ENCODE data around the gene RALGPS1. TPM values are rescaled to one million over a fixed set of nuclear protein-coding genes. Genes with fewer than 3 reads are reported as not detected.

Gene RALGPS1
- total RNA-seq, 2 experiments from 2014 or later = 14.1 to 14.4 TPM

DNA sequence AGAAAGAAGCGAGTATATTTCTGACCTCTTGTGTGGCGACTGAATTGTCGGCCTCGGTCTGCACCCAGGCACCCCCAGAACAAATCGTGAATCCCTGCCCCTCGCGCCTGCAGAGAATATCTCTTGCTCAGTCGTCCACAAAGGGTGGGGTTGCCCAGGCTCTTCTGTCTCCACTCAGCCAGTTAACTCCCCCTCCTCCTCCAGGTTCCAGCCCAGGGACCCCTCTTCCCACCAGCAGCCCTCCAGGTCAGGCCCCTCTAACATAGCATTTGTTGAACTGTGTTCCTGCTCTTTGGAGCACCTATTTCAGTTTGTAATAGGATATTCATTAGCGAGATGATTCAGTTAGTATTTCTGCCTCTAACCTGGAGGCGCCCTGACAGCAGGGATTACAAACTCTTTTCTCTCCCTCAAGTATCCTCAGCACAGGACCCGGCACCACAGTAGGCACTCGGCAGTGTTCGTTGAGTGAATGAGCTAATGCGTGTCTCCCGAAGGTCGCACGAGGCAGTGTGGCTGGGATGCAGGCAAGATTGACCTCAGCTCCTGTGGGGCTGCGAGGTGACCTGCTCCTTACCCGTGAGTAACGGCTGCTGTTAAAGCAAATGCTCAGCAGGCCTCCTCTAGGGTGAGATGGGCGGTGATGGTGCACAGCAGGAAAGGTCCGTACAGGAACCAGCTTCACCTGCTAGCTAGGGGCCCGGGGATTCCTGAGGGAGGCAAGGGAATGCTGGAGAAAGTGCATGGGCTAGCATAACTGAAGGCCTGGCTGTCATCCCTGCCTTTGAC lies 28.4 kb upstream of the RALGPS1 start:
- ChIA-PET POLR2A (no interaction called here), CTCF (ENCODE audit: unreplicated experiment) (no interaction called here)
- H3K36me3 ChIP-seq (ENCODE audit: insufficient read depth, low read length) = peaks cover 11% of the 10 kb centered on the region; the same call in 1 of the 2 replicates
- no peak overlapping the region for H3K4me2 ChIP-seq (ENCODE audit: low read length)
- no peaks in the 10 kb centered on the region for H3K9me3 ChIP-seq (ENCODE audit: low read length)
- intact Hi-C loops (cut with micrococcal nuclease; ENCODE audit: unreplicated experiment) = no loop called here
- 0 out of 2 replicates have a peak, but pooled peaks cover 11% of the 10 kb centered on the region for H4K20me1 ChIP-seq (ENCODE audit: insufficient read depth, low read length)
- no peak overlapping the region for H2AFZ ChIP-seq (ENCODE audit: low read length)
- no TSS peak for BruUV-seq (replicated peaks)
- TF ChIP-seq EZH2phosphoT487 (IDR thresholded peaks at IDR 0.05; ENCODE audit: borderline replicate concordance, low read depth, low read length) = no peak
- TF ChIP-seq, protein P1, sequence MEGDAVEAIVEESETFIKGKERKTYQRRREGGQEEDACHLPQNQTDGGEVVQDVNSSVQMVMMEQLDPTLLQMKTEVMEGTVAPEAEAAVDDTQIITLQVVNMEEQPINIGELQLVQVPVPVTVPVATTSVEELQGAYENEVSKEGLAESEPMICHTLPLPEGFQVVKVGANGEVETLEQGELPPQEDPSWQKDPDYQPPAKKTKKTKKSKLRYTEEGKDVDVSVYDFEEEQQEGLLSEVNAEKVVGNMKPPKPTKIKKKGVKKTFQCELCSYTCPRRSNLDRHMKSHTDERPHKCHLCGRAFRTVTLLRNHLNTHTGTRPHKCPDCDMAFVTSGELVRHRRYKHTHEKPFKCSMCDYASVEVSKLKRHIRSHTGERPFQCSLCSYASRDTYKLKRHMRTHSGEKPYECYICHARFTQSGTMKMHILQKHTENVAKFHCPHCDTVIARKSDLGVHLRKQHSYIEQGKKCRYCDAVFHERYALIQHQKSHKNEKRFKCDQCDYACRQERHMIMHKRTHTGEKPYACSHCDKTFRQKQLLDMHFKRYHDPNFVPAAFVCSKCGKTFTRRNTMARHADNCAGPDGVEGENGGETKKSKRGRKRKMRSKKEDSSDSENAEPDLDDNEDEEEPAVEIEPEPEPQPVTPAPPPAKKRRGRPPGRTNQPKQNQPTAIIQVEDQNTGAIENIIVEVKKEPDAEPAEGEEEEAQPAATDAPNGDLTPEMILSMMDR (conservative IDR thresholded peaks at IDR 0.05; ENCODE audit: low read length) = no peak
- H3K9me2 ChIP-seq (ENCODE audit: insufficient read depth, low read length) = no peaks in the 10 kb centered on the region
- no peak overlapping the region for H3K27ac ChIP-seq (ENCODE audit: low read depth, low read length, poor library complexity, severe bottlenecking)
- H3K4me1 ChIP-seq (ENCODE audit: insufficient read depth, low read length, poor library complexity, severe bottlenecking) = no peaks in the 10 kb centered on the region
- no peaks in the 10 kb centered on the region for H3K79me2 ChIP-seq (ENCODE audit: insufficient read depth, low read depth, low read length)
- H3K4me3 ChIP-seq (ENCODE audit: low read depth, low read length, poor library complexity, severe bottlenecking) = no peak overlapping the region
- no peak for DNase-seq (ENCODE audit: low spot score)

DNA sequence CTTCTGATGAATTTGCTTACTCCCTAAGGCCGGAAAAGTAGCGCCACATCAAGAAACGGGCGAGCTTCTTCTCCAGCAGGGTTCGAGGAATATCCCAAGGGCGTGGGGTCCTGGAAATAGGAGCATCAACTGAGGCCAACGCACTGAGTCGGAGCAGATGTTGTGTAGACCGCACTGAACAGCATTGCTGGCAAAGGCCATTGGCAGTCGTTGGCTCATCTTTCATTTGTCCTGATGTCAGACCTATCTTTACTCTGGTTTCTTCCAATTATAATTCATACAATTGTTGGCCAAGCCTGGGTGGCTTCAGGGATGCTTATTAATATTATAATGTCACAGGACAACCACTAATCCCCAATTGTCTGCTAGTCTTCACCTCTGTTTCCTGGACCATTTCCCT lies 27.7 kb upstream of the RALGPS1 start:
- H3K4me2 ChIP-seq (ENCODE audit: low read length) = no peak overlapping the region
- H3K9me3 ChIP-seq (ENCODE audit: low read length) = no peaks in the 10 kb centered on the region
- BruUV-seq (replicated peaks) = no TSS peak
- TF ChIP-seq, protein P1 (conservative IDR thresholded peaks at IDR 0.05; ENCODE audit: low read length) = no peak
- TF ChIP-seq EZH2phosphoT487 (IDR thresholded peaks at IDR 0.05; ENCODE audit: borderline replicate concordance, low read depth, low read length) = no peak
- ChIA-PET CTCF (ENCODE audit: unreplicated experiment) (no interaction called here), POLR2A (no interaction called here)
- no peaks in the 10 kb centered on the region for H3K79me2 ChIP-seq (ENCODE audit: insufficient read depth, low read depth, low read length)
- no peak overlapping the region for H3K27ac ChIP-seq (ENCODE audit: low read depth, low read length, poor library complexity, severe bottlenecking)
- intact Hi-C loops (cut with micrococcal nuclease; ENCODE audit: unreplicated experiment) = no loop called here
- H3K36me3 ChIP-seq (ENCODE audit: insufficient read depth, low read length) = peaks cover 8% of the 10 kb centered on the region; the same call in 1 of the 2 replicates
- no peaks in the 10 kb centered on the region for H3K9me2 ChIP-seq (ENCODE audit: insufficient read depth, low read length)
- no peak for DNase-seq (ENCODE audit: low spot score)
- 0 out of 2 replicates have a peak, but pooled peaks cover 10% of the 10 kb centered on the region for H4K20me1 ChIP-seq (ENCODE audit: insufficient read depth, low read length)
- no peaks in the 10 kb centered on the region for H3K4me1 ChIP-seq (ENCODE audit: insufficient read depth, low read length, poor library complexity, severe bottlenecking)
- H3K4me3 ChIP-seq (ENCODE audit: low read depth, low read length, poor library complexity, severe bottlenecking) = no peak overlapping the region
- no peak overlapping the region for H2AFZ ChIP-seq (ENCODE audit: low read length)

DNA sequence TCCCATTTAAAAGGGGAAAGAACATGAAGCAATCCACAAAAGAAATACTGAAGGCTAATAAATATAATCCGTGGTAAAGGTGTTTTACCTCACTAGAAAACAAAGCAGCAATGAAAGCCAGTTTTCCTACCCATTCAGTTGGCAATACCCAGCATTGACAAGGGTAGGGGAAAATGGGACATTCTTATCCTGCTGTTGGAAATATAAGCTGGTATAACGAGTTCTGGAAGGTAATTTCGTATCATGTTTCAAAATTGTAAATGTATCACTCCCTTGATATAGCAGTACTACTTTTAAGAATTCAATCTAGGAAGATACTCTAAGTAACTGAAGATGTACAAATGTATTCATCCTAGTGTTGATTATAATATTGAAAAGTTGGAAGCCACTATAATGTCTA lies 22.9 kb upstream of the RALGPS1 start:
- H3K36me3 ChIP-seq (ENCODE audit: insufficient read depth, low read length) = no peaks in the 10 kb centered on the region
- TF ChIP-seq EZH2phosphoT487 (IDR thresholded peaks at IDR 0.05; ENCODE audit: borderline replicate concordance, low read depth, low read length) = no peak
- TF ChIP-seq, protein P1 (conservative IDR thresholded peaks at IDR 0.05; ENCODE audit: low read length) = no peak
- CTCF ChIA-PET (ENCODE audit: unreplicated experiment) = no interaction called here
- H3K27ac ChIP-seq (ENCODE audit: low read depth, low read length, poor library complexity, severe bottlenecking) = no peak overlapping the region
- H3K9me2 ChIP-seq (ENCODE audit: insufficient read depth, low read length) = no peaks in the 10 kb centered on the region
- no peaks in the 10 kb centered on the region for H4K20me1 ChIP-seq (ENCODE audit: insufficient read depth, low read length)
- no peaks in the 10 kb centered on the region for H3K79me2 ChIP-seq (ENCODE audit: insufficient read depth, low read depth, low read length)
- DNase-seq (ENCODE audit: low spot score) = no peak
- no peaks in the 10 kb centered on the region for H3K4me1 ChIP-seq (ENCODE audit: insufficient read depth, low read length, poor library complexity, severe bottlenecking)
- intact Hi-C loops (cut with micrococcal nuclease; ENCODE audit: unreplicated experiment) = no loop called here
- POLR2A ChIA-PET = no interaction called here
- no peaks in the 10 kb centered on the region for H3K9me3 ChIP-seq (ENCODE audit: low read length)
- H2AFZ ChIP-seq (ENCODE audit: low read length) = no peak overlapping the region
- no TSS peak for BruUV-seq (replicated peaks)
- no peak overlapping the region for H3K4me3 ChIP-seq (ENCODE audit: low read depth, low read length, poor library complexity, severe bottlenecking)
- H3K4me2 ChIP-seq (ENCODE audit: low read length) = no peak overlapping the region

Measured in OCI-LY7 (cell line).